Umbilical cord (tissue), 2 donors: ENCODE results near the gene LRP10. TPM values are rescaled to one million over a fixed set of nuclear protein-coding genes. Genes with fewer than 3 reads are reported as not detected.
A peak's percentile ranks its signal among the peaks of the same experiment; 100 is the strongest.
"Not testable (repeated sequence)": the region's sequence is repeated elsewhere in the genome, so short reads cannot be mapped to it uniquely, and the experiment has no call there.

ENCODE experiments used
- DNase-seq: peaks from one replicate; pipeline ENCODE4 v3.0.0-alpha.2; 2015; ENCODE audit warnings: low spot score
- total RNA-seq: library from RNA; depleted of rRNA; stranded (reverse); fragments of >200 nt; gene quantifications from one replicate; pipeline ENCODE4 v1.2.3, GENCODE V29; 2014; ENCODE audit warnings: low replicate concordance; ENCODE audit not compliant: insufficient read depth

LRP10 gene, protein sequence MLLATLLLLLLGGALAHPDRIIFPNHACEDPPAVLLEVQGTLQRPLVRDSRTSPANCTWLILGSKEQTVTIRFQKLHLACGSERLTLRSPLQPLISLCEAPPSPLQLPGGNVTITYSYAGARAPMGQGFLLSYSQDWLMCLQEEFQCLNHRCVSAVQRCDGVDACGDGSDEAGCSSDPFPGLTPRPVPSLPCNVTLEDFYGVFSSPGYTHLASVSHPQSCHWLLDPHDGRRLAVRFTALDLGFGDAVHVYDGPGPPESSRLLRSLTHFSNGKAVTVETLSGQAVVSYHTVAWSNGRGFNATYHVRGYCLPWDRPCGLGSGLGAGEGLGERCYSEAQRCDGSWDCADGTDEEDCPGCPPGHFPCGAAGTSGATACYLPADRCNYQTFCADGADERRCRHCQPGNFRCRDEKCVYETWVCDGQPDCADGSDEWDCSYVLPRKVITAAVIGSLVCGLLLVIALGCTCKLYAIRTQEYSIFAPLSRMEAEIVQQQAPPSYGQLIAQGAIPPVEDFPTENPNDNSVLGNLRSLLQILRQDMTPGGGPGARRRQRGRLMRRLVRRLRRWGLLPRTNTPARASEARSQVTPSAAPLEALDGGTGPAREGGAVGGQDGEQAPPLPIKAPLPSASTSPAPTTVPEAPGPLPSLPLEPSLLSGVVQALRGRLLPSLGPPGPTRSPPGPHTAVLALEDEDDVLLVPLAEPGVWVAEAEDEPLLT
- total RNA-seq, result 22.9 TPM

DNA sequence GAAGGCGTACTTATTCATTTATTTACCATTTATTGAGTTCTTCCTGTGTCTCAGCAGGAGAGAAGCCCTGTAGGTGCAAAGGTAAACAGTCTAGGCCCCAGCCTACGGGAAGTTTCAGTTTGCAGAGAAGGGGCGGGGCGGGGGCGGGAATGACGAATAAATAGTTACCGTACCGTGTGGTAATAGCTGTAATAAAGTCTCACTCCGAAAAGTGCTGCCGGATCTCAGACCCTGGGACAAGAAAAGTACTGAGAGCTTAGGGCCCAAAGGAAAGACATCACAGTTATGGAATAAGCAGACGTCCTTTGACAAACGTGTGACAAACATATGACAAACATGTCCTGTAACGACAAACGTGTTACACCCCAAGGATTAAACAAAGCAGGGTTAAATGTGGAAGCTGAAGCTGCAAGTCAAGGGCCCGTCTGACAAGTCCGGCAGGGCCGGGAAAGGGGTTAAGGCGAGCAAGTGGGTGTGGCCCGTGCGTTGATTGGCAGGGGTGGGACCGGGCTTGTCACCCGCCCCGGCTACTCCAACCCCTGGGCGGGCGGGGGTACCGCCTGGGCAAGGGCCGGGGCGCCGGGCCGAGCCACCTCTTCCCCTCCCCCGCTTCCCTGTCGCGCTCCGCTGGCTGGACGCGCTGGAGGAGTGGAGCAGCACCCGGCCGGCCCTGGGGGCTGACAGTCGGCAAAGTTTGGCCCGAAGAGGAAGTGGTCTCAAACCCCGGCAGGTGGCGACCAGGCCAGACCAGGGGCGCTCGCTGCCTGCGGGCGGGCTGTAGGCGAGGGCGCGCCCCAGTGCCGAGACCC is at the start of gene LRP10:
TSS of gene LRP10 (plus strand) at position 517 of the 809 bp plus-strand sequence. CDS start 564 bp downstream, outside the sequence.
- peak; percentile 97 for DNase-seq

DNA sequence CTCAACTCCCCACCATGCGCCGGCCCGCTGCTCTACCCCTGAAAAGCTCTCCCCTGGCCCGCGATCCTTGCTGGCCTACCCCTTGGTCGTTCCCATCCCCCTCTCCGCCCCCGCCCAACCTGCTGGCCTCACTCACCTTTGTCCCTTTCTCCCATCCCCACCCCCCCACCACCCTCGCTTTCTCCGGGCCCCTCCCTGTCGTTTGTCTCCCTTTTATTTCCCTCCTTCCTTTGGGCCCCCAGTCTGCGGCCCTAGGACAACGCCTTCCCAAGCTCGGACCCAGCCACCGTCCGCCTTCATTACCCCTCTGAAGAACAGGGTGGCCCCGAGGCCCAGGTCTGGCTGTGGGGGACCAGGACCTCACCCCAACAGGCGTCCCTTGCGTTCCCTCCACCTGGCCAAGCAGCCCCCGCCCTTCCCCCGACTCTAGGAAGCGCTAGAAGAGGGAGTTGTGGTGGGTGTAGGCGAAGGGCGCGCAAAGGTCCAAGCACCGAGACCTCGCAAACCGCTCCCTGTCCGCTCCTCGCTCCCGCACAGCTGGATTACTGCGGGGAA is 49.4 kb upstream of the LRP10 start:
- DNase-seq, result no peak

DNA sequence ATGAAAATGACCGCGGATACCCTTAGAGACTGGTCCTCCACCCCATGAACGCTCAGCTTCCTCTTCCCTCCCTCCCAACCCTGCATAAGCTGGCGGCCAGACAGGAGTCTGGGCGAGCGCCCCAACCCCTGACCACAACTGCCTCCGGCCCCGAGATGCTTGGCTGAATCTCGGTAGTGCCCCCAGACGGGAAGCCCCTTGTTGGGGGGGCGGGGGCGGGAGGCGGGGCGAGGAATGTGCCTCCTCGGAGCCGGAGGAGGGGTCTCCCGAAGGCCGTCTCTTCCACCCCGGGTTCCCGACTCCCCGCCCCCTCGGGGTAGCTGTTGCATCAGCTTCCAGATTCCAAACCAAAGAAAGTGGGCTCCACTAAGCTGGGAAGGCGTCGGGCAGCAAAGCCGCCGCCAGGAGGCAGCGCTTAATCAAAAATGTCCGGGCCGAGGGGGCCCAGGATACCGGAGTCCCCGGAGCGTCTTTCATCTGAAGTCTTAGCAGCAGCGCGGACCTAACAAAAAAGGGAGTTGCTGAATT is 48.9 kb upstream of the LRP10 start:
- DNase-seq, result peak; percentile 94

- peak; percentile 66 for DNase-seq
Measured at GRCh38 chr14:22824711-22825359, 46.7 kb upstream of the LRP10 start.

GRCh38 chr14:22829076-22829660 is 42.4 kb upstream of the LRP10 start:
- not testable (repeated sequence) for DNase-seq

DNA sequence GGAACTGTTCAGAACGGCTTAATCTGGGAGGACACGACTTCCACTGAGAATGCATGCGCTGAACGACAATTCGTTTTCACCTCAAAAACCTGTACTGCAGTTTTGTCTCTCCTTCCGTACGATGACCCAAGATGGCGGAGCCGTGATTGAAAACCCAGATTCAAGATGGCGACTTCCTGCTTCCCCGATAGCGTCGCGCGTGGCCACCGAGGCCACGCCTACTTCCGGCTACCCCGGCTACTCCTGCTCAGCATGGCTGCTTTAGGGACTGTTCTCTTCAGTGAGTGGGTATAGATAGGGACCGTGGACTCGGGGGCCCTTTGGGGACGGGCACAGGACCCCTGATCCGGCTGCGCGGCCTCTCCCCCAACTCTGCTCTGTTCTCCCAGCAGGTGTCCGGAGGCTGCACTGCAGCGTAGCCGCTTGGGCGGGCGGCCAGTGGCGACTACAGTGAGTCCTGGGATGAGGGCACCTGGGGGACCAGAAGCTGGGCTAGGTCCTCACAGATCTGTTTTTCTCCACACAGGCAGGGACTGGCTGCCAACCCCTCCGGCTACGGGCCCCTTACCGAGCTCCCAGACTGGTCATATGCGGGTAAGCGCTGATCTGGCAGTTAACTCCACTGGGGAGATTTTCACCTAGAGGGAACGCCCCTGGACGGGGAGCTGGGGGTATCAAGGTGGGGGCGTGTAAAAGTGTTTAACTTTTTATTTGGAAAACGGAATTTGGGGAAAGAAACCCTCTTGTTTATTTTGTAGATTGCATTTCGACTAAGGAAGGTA is 41.7 kb upstream of the LRP10 start, which contains the start of gene MRPL52:
TSS of gene MRPL52 (plus strand) at position 227 of the 782 bp plus-strand sequence. CDS start at position 253, 26 bp downstream.
- peak; percentile 96 for DNase-seq

GRCh38 chr14:22830443-22831010 is 41.0 kb upstream of the LRP10 start:
- DNase-seq, result no peak

GRCh38 chr14:22835505-22835904 is 36.0 kb upstream of the LRP10 start:
- DNase-seq, result no peak

DNA sequence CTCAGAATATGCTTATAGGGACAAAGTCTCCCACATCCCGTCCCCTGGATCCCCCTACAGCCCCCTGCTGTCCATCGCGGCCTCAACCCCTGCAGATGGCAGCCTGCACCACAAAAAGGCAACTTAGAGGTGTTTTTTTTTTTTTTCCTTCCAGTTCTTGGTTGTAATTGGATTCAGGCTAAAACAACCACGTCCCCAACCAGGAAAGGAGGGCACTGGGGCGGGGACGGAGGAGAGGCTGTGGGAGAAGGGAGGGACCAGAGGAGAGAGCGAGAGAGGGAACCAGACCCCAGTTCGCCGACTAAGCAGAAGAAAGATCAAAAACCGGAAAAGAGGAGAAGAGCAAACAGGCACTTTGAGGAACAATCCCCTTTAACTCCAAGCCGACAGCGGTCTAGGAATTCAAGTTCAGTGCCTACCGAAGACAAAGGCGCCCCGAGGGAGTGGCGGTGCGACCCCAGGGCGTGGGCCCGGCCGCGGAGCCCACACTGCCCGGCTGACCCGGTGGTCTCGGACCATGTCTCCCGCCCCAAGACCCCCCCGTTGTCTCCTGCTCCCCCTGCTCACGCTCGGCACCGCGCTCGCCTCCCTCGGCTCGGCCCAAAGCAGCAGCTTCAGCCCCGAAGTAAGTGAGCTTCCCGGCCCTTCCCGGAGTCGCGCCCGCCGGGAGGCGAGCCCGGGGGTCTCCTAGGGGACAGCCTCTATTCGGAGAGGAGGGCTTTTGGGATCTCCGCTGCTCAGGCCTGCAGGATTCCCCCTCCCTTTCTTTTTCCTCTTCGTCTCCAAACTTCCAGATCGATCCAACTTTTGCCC is 35.0 kb upstream of the LRP10 start, which contains the start of gene MMP14:
TSS of gene MMP14 (plus strand) at position 285 of the 813 bp plus-strand sequence. CDS start at position 518, 233 bp downstream.
- peak; percentile 98 for DNase-seq

DNA sequence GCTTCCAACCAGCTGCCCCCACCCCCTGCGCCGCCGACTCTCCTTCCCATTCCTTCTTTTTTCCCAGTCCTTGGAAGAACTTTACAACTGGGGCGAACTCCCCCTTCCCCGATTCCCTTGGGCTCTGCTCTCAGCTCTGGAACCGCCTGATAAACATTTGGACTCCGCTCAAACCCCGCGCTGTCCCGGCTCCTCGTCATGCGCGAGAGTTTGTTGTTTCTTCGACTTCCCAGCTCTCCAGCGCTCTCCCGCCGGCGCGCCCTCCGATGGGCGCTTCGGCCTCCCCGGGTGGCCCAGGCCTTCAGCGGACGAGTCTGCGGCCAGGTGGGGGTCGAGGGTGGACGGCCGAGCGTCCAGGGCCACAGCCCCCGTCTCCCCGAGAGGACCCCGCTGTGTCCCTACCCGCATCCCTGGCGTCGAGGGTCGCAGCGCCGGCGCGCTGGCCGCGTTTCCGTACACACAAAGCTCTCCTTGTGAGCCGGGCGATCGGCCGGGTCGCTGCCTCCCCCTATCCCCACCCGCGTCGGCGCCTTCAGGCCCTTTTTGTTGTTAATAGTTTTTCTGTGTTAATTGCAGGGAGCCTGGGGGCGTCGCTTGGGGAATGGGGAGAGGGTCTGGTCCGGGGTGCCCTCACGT is 34.3 kb upstream of the LRP10 start:
- peak; percentile 68 for DNase-seq

GRCh38 chr14:22837750-22838538 is 33.6 kb upstream of the LRP10 start:
- DNase-seq, result peak; percentile 74

DNA sequence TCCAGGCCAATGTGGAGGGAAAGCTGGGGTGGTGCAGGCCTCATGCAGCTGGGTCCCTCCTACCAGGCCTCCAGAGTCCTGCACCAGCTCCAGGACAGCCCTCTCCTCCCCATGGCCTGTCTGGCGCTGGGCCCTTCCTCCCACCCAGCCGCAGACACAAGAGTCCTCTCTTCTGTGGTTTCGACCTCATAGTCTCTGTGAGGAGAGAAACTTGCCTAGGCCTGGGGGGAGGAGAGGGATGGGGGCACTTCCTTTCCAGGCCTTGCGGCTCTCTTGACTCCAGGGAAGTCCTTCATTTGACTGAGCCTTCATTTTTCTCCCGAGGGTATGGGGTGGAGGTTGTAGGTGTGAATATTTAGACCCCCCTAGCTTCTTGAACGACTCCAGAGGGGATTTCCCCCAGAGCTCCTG is 32.9 kb upstream of the LRP10 start:
- DNase-seq, result peak; percentile 61

- no peak for DNase-seq
Measured at GRCh38 chr14:22839159-22839779, 32.3 kb upstream of the LRP10 start.

- no peak for DNase-seq
Measured at GRCh38 chr14:22841311-22841710, 30.2 kb upstream of the LRP10 start.

DNA sequence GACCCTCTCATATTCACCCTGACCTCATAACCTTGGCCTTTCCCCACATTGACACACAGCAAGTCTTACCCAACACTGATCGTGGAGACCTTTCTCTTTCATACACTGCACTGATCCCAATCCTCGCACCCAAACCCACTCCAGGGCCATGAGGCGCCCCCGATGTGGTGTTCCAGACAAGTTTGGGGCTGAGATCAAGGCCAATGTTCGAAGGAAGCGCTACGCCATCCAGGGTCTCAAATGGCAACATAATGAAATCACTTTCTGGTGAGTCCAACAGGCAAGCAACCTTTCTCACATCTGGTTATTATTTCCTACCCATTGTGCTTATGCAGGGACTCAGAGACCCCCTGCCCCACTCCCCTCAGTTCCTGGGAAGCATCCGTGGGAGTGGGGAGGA is 29.8 kb upstream of the LRP10 start:
- no peak for DNase-seq
